HG03575 (cell line): ENCODE results near the gene MEIS3.
"Not testable (repeated sequence)": the region's sequence is repeated elsewhere in the genome, so short reads cannot be mapped to it uniquely, and the experiment has no call there.

ENCODE experiments used
- ATAC-seq: cut with Tn5 transposase; IDR thresholded peaks from one replicate; pipeline ENCODE4 v1.9.1; 2021; ENCODE audit not compliant: unreplicated experiment, insufficient number of reproducible peaks, low FRiP score; ENCODE audit errors: extremely low read depth

Gene MEIS3

DNA sequence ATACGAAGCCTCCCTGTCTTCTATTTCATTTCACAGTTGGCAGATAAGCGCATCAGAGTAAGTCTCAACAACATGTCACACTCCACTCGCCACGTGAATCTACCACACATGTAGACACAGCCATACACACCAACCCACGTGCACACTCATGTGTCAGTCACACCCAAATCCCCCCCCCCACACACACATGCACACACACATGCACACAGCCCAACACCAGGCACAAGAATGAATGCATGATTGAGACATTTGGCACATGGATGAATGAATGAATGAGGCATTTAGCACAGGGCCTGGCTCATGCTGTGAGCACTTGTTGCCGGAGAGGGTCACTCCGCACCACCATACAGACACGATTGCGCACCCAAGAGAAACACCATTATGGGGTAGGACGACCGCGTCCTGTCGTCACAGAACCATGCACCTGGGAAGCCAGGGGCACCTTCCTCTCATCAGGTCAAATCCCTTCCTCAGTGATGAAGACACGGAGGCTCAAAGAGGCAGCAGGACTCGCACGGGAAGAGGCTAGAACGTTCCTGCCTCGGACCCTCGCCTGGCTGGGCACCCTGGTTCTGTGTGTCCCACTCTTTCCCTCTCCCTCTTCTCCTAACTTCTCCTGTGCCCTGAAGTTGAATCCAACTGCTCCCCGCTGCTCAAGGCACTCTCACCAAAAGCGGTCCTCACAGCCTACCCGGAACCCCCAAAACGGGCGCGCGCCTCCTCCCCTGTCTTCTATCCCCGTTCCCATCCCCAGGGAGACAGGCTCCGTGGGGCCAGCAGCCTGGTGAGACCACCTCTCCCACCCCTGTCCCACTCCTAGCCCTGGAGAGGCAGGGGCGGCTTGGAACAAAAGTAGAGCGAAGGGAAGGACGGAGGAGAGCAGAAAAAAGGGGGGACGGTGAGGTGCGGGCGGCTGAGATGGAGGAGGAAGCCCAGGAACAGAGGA is 1.3 kb downstream of the MEIS3 start:
- ATAC-seq = no peak

DNA sequence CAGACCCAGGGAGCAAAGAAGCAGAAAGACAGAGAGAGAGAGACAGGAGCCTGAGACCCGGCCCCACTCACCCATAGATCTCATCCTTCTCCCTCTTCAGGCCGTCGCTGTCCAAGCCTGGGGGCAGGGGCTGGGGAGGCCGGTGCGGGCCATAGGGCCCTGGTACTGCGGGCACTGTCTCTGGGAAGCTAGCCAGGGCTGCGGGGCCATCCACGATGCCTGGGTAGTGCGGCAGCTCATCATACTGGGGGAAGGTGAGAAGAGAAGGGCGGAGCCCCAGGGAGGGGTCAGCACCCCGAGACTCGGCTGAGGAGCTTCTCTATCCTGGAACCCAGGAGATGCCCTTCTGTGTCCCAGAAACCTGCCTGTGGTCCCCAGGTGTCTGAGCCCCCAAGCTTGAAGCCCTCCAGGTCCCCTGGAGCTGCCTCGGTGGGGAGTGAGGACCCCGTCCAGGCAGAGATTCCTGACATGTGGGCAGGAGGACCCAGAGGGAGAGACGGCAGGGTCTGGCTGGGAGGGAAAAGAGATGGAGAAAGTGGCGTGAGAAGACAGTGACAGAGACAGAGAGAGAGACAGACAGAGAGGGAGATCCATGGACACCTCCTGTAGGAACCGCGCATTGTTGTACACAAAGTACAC is 2.1 kb downstream of the MEIS3 start:
- no peak for ATAC-seq

DNA sequence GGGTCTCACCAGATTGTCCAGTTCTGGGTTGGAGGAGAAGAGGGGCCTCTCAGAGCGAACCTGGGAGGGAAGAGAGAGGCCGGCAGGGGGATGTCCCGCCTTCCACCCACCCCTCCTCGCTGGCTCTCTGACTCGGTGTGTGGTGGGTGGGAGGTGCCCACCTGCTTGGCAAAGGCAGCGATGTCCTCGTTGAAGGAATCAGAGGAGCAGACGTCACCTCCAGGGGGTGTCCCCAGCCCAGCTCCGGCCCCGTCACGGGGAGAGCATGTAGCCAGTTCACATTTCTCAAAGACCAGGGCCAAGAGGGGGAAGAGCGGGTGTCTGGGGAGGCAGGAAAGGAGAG is 2.7 kb downstream of the MEIS3 start:
- no peak for ATAC-seq

DNA sequence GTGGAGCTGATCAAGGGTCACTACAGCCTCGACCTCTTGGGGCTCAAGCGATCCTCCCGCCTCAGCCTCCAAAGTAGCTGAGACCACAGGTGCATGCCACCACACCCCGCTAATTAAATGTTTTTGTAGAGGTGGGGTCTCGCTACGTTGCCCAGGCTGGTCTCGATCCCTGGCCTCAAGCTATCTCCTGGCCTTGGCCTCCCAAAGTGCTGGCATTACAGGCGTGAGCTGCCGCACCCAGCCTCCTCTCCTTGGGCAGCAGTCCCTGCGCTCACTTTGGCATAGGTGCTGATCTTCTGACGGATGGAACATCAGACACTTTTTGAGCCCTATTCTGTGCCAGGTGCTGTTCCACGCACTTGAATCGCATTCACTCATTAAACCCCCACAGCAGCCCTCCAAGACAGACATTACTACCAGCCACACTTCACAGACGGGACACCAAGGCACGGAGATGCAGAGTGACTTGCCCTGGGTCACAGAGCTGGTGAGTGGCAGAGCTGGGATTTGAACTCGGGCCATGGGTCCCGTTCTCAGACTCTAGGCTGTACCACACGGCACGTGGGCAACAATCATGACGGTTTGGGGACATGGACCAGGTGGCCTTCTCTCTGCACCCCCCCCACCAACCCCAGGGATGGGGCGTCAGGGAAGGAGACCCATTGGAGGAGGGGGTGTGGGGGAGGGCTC is 3.2 kb downstream of the MEIS3 start:
- ATAC-seq = no peak

DNA sequence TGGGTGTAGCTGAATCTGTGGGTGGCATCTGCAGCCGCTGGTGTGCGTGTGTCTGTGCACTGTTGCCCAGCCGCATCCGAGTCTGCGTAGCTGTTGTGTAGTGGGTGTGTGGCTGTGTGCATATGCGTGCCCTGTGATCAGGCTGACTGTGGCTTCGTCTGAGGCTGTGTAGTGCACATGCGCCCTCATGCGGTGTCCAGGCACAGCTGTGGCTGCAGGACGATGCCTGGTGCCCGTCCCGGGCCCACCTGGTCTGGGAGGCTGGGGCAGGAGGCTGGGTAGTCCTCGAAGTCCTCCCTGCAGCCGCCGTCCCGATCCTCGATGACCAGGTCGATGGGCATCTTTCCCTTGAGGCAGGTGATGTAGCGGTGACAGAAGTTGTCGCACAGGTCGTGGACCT is 4.9 kb downstream of the MEIS3 start:
- no peak for ATAC-seq

DNA sequence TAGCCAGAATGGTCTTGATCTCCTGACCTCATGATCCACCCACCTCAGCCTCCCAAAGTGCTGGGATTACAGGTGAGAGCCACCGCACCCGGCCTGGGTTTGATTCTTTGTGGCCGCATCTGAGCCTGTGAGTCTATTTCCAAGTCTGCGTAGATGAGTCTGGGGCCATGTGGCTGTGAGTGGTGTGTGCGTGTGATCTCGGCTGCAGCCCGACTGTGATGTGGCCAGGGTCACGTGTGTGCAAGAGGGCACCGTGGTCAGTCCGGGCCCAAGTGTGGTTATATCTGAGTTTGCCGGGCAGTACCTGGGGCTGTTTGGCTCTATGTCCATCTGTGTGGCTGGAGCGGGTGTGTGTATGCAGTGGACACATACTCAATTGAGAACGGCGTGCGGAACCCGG is 5.4 kb downstream of the MEIS3 start:
- no peak for ATAC-seq

DNA sequence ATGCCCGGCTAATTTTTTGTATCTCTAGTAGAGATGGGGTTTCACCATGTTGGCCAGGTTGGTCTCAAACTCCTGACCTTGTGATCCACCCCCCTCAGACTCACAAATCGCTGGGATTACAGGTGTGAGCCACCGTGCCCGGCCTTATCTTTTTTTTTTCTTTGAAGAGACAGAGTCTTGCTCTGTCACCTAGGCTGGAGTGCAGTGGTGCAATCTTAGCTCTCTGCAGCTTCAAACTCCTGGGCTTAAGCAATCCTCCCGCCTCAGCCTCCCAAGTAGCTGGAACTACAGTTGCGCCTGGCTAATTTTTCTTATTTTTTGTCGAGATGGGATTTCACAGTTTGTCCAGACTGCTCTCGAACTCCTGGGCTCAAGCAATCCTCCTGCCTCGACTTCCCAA is 7.6 kb downstream of the MEIS3 start:
- not testable (repeated sequence) for ATAC-seq

DNA sequence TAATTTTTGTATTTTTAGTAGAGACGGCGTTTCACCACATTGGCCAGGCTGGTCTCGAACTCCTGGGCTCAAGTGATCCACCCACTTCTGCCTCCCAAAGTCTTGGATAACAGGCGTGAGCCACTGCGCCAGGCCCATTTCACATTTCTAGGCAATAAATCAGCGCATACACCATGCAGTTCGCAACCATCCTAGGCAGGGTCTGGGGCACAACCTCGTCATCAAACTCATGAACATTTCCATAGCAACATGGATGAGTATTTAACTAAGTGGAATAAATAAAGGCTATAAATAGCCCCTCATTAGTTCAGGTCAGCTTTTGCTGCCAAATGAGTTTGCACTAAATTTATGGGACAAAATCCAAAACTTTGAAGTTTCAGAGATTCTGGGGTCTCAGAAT is 8.2 kb downstream of the MEIS3 start:
- no peak for ATAC-seq

DNA sequence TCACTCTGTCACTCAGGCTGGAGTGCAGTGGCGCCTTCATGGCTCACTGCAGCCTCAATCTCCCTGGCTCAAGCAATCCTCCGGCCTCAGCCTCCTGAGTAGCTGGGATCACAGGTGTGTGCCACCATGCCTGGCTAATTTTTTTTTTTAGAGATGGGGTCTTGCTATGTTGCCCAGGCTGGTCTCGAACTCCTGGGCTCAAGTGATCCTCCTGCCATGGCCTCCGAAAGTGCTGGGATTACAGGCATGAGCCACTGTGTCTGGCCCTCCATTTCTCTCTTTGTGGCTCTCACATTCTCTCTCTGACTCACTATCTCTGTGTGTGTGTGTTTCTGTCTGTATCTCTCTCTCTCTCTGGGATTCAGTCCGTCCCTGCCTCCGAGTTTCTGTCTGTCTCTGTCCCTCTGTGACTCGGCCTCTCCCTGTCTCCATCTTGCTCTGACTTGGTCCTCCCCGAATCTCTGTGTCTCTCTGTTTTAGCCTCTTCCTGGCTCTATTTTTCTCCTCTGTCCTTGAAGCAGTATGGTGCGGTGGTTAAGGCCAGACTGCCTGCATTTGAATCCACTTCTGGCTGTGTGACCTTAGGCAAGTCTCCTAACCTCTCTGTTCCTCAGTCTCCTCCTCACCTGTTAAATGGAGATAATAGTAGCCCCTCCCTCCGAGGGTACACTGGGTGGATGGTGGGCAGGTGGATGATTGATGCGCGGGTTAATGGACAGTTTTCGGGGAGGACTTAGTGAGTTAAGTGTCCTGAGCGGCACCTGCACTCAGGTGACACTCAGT is 11.0 kb downstream of the MEIS3 start:
- ATAC-seq = no peak

DNA sequence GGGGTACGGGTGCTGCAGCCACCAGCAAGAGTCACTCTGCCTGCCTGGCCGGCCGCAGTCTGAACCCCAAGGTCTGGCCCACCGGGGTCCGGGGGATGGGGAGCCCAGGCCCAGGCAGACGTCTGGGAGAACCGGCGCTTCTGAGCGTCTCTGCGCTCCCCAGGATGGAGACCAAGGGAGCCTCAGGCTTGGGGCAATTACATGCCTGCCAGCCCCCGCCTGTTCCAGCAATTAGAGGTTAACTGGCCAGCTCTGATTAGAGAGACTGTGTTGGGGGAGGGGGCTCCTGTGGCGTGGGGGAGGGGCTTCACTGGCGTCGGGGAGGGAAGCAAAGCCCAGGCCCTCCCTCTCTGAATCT is 11.9 kb downstream of the MEIS3 start:
- no peak for ATAC-seq

DNA sequence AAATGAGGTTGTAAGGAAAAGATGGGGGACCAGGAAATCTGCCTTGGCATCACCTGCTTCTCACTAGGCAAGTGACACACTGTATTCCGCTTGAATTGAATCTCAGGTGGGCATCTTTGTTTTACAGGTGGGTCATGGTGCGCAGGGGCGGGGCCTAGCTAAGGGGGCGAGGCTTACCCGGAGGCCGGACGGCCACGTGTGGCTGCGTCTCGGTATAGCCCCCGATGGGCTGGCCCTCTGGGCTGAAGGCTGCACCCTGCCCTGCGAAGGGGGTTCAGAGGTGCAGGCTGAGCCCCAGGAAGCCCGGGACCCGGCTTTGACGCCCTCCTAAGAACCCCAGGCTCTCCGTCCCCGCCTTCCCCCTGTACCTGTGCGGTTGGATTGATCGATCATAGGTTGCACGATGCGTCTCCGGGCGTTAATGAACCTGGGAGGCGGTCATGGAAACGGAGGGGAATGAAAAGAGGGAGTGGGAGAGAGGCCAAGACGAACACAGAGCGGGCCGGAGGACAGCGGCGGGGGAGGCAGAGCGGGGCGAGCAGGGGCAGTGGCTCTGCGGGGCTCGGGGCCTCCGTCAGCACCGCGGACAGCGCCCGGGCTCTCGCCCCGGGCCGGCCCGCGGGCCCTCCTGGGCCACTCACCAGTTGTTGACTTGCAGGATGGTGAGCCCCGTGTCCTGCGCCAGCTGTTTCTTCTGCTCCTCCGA is 12.5 kb downstream of the MEIS3 start:
- ATAC-seq = no peak

DNA sequence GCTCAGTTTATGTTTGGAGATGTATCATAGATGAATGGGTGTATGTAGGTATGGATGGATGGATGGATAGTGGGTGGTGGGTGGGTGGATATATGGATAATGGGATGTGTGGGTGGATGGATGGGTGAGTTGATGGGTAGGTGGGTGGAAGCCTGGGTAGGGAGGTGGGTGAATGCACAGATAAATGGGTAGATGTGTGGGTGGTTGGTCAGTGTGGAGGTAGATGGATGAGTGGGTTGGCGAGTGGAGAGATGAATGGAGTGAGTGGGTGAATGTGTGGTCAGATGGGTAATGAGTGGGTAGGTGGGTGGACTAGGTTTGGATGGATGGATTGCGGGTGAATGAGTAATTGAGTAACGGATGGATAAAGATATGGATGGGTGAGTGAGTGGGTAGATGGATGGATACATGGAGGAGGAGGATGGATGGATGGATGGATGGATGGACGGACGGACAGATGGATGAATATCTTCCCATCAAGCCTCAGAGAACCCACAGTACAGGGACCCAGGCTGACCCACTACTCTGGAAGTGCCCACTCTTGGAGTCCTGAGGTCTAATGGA is 13.4 kb downstream of the MEIS3 start:
- no peak for ATAC-seq

DNA sequence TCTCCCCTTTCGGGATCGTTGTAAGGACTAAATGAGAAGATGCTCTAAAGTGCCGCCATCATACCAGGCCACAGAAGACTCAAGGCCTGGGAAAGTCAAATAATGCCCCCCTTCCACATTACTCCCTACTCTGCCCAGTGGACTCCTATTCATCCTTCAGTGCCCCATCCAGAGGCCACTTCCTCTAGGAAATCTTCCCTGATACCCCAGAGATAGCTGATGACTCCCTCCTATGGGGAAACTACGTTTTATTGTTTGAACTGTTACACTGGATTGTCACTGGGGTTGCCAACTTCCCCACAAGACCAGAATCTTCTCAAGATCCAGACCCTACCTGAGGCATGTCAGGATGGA is 14.2 kb downstream of the MEIS3 start:
- ATAC-seq = no peak

DNA sequence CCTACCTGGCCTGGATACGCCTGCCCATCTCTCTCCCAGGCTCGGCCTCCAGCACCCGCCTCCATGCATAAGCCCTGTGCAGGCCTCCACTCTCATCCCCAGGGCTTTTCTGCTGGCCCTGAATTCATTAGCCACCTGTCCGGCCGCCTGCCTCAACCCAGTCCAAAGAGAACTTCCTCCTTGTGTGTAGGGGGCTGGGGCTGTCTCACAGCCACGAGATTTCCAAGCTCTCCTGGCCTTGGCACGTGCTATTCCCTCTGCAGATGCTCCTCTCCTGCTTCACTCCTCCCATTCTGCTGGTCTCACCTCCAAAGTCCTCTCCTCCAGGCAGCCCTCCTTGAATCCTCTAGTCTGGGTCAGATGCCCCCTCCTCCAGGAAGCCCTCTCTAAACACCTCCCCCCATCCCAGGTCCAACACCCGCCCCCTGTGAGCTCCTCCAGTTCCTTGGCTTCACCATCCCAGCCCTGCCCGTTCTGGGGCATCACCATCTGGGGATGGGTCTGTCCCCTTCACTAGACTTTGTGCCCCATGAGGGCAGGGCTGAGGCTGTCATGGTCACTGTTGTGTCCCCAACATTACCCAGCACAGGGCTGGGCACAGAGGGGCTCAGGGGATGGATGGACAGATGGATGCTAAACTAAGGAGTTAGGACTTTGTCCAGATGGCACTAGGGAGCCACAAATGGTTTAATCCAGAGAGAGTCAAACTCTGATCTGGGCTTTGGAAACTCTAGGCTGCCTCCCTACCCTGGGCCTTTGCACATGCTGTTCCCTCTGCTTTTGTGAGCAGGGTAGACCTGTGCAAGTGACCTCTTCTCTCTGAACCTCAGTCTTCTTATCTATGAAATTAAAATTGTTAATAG is 14.8 kb downstream of the MEIS3 start:
- no peak for ATAC-seq

DNA sequence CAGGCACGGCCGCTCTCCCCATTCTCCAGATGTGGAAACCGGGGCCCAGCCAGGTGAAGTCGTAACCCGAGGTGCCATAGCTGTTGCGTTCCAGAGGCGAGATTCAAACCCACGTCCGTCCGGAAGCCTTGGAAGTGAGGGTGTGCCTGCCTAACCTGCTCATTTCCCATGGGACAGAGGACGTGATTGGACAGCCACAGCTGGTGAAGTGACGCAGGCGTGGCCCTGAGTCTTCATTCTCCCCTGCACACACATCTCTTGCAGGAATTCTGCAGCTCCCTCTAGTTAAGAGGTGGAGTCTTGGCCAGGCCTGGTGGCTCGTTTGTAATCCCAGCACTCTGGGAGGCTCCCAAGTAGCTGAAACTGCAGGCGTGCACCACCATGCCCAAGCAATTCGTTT is 16.8 kb downstream of the MEIS3 start:
- ATAC-seq = no peak

DNA sequence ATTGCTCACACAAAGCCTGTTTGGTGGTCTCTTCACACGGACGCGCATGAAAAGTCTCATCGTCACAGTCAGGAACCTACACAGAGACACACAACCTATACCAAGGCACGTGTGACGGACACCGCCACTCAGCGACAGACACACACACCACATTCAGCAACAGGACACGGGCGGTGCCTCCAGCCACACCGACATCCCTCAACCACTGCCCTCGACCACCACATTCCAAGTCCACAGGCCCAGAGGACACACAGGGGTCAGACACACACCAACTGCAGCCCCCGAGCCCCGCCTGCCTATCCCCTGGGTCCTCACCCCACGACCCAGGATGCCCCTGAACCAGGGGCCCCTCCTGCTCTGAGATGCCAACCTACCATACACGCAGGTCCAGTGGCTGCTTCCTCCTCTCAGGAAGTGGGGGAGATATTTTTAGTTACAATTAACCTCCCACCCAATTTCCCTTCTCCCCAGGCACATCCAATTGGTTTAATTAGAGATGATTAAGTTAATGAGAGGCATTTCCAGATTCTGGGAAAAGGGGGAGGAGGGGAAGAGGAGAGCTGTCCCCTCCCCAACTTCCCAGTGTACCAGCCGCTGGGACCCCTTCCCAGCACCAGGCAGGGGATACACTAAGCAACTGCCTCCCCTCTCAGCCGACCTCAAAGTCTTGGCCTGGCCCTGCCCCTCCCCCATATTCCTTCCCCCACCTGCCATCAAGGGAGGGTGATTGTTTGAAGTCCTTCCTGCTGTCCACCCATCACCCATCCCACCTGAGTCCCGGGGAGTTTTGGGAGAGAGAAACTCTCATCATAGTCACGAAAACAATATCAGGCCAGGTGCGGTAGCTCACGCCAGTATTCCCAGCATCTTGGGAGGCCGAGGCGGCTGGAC is 20.4 kb downstream of the MEIS3 start:
- ATAC-seq = no peak
